HFF-Myc (cell line): Measurements from ENCODE around the gene TRAF7.
A peak's percentile ranks its signal among the peaks of the same experiment; 100 is the strongest.

Experiments used
- DNase-seq: peaks from one replicate; pipeline ENCODE4 v3.0.0-alpha.2; 2011; ENCODE audit warnings: low read depth; ENCODE audit errors: extremely low read depth
- H3K4me3 ChIP-seq: replicated peaks from 2 replicates; pipeline ENCODE4 v1.5.1; 2011; ENCODE audit warnings: low read depth, mild to moderate bottlenecking, control low read depth, low read length
- CTCF ChIP-seq: IDR thresholded peaks from 2 replicates; pipeline ENCODE4 v1.5.1; 2012; ENCODE audit warnings: mild to moderate bottlenecking, low read depth, low read length, control low read depth; ENCODE audit errors: missing control alignments

Gene TRAF7

GRCh38 chr16:2213817-2214718, 58.5 kb downstream of the TRAF7 start:
- TF ChIP-seq CTCF: no peak
- peak overlapping the region; percentile 68 for H3K4me3 ChIP-seq
- DNase-seq: no peak

- TF ChIP-seq CTCF: no peak
- H3K4me3 ChIP-seq: peak within 1 kb of the TSS; percentile 68
- no peak for DNase-seq
These were observed 59.1 kb downstream of the TRAF7 start, which contains the start of gene PGP for GRCh38 chr16:2214719-2214968. TSS of gene PGP (minus strand) at chr16:2214840. CDS start at chr16:2214777, 63 bp downstream.

GRCh38 chr16:2216330-2216729, 60.7 kb downstream of the TRAF7 start:
- no peak for DNase-seq
- TF ChIP-seq CTCF: no peak
- no peak overlapping the region for H3K4me3 ChIP-seq

- H3K4me3 ChIP-seq: peak within 1 kb of the TSS; percentile 92
- TF ChIP-seq CTCF: no peak
- DNase-seq: peak; percentile 94
These were observed 67.8 kb downstream of the TRAF7 start, which contains the start of gene E4F1 for GRCh38 chr16:2223221-2223941. TSS of gene E4F1 (plus strand) at chr16:2223591. CDS start at chr16:2223614, 23 bp downstream.

- H3K4me3 ChIP-seq: peak overlapping the region; percentile 92
These were observed 68.4 kb downstream of the TRAF7 start for GRCh38 chr16:2223942-2224486.

GRCh38 chr16:2226245-2226793, 70.7 kb downstream of the TRAF7 start:
- no peak for DNase-seq
- no peak overlapping the region for H3K4me3 ChIP-seq
- no peak for TF ChIP-seq CTCF

More at GRCh38 chr16:2223942-2224486, 68.4 kb downstream of the TRAF7 start:
- TF ChIP-seq CTCF: peak; percentile 21
- DNase-seq: no peak
